Renal pelvis (tissue), 4 donors: ENCODE measurements around the gene RUNX1. TPM values are rescaled to one million over a fixed set of nuclear protein-coding genes. Genes with fewer than 3 reads are reported as not detected.

Experiments
- DNase-seq: peaks from one replicate; pipeline ENCODE4 v3.0.0-alpha.2; 2013
- polyA plus RNA-seq, 3 donors: library from polyadenylated mRNA; unstranded; fragments of 120-200 nt; gene quantifications; one replicate each; pipeline ENCODE4 v1.2.1, GENCODE V29; 2013; ENCODE audit not compliant: insufficient read length in 3 of 3

RUNX1 gene
- polyA plus RNA-seq, 3 donors: 2.2 to 3.1 (median 2.6) TPM

DNA sequence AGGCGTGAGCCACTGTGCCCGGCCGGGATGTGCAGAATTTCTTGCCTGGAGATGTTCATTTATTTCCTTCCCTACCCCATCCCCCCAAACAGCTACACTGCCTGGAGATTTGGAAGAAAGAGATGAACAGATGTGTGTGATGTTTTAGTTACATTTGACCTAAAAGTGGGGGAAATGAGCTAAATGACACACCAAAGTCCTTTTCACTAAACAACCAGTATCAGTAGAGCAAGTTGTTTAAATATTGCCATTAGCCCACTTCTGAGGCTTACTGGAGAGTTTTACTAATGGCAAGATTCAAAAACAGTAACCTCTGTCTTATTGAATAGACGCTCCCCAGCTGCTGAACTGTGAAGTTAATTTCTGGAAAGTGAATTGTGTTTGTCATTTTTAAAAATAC lies 100.1 kb downstream of the RUNX1 start:
- no peak for DNase-seq

DNA sequence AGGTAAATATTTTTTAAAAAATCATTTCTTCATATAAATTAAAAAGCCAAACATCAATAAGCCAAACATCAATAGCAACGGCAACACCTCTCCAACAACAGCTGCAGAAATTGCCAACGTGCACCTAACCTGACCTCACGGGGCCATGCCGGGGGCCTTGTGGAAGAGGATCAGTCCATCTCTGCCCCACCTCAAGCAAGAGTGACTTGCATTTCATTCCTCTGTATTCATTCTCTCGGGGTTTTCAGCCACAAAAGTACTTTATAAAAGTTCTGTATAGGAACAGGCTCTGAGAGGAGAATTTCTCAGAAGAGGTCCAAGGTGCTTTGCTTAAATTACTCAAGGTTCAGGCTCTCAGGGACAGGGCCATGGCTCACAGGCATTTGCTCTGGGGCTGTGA lies 100.9 kb downstream of the RUNX1 start:
- no peak for DNase-seq

DNA sequence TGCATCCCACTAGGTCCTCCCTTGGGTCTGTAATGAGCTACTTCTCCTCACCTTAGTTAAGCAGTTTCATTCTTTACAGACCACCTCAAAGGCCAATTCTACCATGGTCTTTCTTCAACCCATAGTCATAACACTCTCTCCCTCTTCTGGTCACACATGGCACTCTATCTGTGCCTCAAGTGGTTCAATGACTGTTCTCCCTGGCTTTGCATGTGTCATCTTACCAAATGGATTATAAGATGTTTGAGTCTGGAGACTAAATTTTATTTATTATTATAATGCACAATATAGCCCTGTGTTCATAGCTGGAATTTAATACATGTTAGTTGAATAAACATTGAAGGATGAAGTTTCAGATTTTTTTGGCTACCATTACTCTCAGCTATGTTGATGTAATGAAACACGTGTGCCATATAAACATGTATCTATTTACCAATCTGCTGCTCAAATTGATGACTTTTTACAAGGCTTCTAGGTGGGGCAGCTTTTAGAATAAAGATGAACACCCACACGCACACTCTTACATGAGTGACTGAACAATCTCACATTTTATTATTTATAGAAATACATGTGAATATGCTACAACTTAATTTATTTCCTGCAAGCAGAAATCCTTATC lies 102.1 kb downstream of the RUNX1 start:
- no peak for DNase-seq

DNA sequence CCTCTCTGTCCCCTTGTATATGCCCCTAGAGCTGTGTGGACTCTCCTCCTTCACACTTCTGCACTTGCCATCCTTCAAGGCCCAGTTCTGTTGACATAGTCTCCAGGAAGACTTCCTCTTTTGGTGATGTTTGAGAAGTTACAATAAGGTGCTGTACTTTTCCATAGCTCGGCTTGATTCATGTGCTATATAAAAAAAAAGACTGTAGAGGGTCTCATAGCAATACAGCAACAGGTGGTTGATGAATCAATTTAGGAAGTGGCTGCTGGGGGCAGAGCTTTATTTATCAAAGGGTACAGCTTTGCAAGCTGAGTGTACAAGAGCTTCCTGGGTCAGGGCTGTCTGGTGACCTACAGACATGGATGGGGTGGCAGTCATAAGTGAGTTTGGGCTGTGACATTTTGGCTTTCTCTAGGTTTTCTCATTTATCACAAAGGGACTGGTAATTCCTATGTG lies 102.7 kb downstream of the RUNX1 start:
- no peak for DNase-seq

DNA sequence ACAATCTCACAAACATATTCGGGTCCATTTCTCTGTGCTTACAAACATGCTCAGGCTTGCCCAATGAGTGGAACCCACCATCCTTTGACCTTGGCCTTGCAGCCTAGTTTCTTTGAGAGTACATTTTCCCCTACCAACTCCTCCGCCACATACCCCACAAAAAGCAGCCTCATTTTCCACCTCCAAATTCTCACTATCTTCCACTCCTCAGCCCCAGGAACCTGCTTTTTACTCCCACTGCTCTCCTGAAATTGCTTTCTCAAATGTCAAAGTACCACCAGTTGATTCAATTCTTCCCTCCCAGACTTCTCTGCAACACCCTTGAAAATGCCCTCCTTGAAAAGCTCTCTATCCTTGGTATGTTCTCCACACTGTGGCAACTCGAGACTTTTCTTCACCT lies 103.8 kb downstream of the RUNX1 start:
- DNase-seq: no peak

DNA sequence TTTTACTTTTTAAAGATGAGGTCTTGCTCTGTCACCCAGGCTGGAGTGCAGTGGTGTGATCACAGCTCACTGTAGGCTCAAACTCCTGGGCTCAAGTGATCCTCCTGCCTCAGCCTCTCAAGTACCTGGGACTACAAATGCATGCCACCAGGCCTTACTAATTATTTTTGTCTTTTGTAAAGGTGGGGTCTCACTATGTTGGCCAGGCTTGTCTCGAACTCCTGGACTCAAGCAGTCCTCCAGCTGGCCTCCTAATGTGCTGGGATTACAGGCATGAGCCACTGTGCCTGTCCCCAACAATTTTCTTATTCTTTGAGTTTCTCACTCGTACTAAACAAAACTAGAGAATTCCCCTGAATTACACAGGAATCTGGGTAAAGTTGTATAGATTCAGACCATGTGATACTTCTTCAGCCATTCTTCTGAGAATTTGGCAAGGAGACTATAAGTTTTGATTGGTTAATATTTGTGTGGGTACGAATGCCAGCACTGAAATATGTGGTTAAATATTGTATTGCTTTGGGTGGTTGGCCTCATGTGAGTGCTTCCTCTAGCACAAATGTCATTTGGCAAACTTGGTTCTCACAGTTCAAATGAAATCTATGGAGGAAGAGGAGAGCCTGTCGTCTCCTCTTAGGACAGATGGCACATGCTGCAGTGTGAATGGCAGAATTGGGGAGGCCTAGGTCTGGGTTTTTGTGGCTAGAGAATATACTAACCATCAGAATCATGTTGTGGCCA lies 104.9 kb downstream of the RUNX1 start:
- no peak for DNase-seq

DNA sequence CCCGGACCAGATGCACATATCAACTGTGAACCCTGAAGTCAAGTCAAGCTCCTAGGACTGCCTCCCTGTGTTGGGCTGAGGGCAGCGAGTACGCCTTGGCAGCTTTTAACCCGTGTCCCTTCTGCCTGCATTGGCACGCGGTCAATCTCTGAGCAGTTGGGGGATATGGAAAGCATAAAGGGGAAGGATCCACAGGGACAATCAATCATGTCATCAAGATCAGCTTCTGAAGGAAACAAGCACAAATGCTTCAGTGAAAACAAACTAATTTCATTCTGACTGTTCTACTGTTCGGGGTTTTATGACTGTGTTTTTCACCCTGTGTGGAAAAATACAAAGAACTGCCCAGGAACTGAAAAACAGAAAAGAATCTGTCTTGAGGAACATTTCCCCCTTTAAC lies 106.2 kb downstream of the RUNX1 start:
- DNase-seq: no peak

DNA sequence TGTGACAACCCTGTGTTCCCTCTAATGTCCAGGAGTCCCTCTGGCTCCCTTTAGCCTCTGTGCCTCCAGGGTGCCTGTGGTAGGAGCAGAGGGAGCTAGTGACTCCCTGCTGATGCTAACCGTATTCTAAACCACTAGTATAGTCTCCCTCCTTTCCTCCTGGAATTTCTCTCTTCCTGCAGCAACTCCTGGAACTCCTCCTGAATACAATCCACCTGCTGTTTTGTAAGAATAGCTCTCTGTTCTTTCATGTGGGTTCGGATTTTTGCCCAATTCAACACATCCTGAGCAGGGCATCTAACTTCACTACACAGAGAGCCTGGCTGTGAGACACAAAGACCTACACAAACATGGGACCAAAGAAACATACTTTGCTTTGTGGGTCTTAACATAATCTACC lies 107.9 kb downstream of the RUNX1 start:
- DNase-seq: no peak

DNA sequence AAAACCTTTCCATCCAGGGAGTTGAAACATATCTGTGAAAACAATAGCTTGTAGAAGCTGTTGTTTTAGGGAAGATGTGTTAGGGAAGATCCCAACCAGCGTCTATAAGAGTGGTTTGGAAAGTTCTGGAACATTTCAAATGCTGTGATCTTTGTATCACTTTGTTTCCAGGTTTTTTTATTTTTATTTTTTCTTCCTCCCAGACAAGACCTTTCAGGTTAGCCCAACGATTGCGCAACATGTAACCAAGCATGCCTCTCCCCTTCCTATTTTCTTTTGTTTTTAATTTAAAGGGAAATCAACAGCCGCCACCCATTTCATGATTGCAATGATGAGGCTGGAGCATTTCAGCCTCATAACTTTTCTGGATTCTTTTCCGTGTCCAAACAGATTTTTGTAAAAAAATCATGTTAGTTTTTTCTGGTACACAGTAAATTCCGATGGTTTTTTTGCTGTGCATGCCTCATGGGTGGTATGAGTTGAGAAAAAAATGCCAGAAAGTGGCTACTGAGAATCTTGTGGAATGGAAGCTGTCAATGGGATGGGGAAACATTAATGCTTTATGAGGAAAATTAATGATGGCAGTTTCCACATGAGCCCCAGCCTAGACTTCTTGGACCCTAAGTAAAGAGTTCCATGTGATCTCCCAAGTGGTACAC lies 109.3 kb downstream of the RUNX1 start:
- no peak for DNase-seq

DNA sequence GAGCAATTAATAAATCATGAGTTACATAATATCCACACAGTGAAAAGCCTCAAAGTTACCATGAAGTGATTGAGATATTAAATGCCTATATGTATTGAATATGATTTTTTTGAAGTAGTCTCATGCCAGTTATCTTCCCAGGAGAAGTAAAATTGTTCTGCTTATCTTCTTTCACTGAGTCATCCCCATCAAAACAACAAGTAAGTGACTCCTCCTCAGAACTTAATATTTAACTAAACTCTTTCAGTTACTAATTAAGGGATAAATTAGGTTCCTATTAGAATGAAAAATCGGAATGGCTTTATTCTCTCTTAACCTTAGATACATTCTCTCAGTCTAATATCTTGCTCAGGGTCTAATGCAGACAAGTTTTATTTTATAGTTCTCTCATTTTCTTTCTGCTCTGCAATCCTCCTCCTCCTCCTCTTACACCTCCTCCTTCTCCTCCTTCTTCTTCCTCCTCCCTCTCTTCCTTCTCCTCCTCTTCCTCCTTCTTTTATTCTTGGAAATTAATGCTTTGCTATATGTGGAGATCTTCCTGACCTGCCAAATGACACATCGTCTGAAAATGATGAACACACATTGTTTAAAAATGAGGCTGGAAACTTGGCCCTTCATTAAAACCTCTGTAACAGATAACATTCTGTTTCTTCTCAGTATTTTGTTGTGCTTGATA lies 110.9 kb downstream of the RUNX1 start:
- no peak for DNase-seq

DNA sequence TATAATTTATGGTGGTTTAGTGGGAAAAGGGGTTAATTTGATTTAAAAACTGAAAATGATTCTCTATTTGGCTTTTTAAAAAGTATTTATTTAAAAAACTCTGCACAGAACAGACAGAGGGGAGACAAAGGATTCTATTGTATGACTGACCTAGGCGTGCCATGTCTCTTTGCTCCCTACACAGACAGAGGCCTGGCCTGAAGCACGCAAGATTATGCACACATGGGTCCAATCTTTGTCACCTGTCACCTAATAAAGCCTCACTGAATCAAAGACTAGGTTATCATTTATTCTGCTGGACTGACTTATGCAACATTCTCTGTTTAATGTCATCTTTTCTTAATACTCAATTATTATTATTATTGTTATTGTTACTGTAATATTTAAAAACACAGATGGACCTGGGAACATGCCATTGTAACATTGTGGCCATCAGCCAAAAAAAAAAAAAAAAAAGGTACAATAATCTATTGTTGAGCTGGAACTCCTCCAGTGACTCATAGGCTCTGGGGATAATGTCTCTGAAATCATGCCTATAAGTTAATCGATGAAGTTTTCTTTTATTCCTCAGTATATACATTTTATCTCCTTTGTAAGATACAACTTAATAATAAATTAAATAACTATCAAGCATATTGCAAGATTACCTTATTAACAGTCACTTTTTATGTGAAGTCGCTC lies 112.1 kb downstream of the RUNX1 start:
- no peak for DNase-seq

DNA sequence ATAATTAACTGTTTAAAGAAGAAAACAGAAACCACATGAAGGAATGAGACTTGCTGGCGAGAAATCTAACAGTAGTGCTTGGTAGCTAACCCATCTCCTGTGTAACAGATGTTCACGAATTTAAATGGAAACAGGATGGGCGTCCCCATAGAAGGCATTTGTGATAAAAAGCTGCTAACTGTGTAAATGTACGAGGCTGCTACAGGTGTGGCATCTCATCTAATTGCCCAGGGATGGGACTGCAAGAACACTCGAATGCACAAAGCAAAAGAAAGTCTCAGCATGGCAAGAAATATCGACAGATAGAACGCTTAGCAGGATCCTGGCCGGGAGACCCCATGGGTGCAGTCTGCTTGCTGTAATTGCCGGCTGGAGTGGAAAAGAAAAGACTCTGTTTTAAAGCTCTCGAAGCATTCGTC lies 112.7 kb downstream of the RUNX1 start:
- DNase-seq: no peak

DNA sequence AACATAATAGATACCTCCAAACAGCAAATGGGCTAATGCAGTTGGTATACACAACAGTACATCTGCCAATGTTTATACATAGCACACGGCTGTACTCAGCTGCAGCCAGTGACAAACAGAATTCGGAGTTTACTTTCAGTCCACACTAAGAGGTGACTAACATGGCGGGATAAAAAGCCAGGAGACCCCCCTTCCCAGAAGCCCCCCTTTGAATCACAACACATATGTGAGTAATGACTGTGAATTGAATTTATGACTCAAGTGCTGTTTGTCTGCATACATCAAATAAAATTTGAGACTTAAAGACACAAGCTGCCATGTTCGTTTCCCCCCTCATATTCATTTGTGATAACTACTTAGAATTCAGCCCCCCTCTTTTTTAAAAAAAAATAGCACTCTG lies 113.2 kb downstream of the RUNX1 start:
- no peak for DNase-seq

DNA sequence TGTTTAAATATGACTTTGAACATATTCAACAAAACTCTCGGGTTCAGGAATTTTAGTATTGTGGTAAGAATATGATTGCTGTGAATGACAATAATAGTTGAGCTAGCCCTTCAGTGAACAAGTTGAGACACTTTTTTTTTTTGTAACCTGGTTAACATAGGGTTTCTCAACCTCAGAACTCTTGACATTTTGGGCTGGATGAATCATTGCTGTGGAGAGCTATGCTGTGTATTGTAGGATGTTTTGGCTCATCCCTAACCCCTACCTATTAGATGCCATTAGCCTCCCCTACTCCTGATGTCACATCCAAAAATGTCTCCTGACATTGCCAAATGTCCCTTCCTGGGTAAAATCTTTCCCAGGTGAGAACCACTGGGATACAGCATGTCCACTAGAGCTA lies 113.7 kb downstream of the RUNX1 start:
- DNase-seq: no peak

DNA sequence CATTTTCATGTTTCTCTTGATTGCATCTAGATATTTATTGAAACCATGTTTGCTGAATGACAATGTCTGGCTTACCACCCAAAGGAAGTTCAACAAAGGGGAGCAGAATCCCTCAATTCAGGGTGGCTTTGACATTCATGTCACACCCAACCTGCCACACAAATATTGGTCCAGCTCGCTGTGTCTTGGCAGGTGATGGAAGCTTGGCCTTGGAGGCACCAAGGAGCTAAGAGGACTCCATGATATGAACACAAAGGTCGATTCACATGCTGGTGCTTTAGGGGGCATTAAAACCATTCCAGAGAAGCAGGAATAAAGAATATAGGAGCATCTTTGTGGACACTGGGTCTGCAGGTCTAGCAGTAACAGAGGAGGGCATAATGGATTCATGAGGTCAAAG lies 114.8 kb downstream of the RUNX1 start:
- no peak for DNase-seq

DNA sequence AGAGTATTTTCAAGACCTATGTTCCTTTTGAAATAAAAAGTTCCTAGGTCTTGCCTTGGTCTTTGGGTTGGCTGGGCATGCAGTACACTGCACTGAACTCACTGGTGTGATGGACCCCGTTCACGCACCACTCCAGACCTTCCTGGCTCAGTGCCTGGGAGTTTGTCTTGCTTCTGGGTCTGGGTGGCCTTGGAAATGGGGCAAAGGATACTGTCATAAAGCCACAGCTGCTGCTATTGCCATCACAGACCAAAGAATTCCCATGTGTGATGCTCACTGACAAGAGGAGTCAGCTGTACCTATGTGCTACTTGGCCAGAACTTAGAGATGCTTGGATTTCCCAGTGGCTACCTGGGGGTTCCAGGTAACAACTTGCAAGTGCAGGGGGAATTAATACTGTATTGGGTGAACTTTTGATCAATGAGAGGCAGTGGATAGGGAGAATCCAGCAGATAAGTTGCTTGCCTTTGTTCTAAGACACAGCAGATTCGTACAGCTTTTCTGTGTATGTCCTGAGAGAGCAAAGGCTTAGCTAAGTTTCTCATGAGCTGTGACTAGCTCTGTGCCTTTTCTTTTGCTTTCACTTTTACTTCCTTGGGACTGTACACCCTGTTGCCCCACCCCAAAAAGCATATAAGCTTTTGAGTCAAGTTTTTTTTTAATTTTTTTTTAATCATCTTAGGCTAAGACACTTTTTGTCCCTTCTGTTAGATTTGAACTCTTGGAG lies 115.3 kb downstream of the RUNX1 start:
- no peak for DNase-seq

DNA sequence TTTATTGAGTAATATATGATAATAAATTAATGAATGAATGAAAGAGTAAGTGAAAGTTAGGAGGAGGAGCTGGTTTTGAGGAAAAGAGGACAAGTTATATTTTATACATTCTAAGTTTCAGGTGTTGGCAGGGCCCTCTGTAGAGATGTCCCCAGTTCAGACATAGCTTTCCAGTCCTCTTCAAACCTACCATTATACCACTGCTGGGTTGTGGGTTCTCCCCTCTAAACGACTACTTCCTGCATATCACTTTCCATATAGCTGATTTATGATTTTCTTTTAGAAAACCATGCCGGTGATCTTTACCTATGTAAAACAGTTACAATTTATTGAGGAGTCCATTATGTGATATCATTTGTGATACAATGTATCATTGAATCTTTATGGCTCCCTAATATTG lies 116.9 kb downstream of the RUNX1 start:
- no peak for DNase-seq

DNA sequence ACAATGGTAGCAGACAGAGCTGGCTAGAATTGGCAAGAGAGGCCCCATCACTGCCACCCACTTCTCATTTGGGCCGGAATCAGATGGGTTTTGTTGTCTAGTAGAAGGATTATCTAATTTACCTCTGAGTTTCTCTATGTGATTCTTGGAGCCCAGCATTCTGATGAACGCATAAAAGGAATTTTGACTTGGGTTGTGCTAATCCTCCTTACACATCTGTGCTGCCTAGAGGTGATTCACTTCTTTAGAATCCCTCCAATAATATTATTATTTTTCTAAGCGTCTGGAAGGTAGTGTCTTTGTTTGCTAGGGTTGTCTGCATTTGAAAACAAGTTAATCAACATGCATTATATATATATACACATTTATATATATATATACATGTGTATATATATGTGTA lies 118.1 kb downstream of the RUNX1 start:
- no peak for DNase-seq

DNA sequence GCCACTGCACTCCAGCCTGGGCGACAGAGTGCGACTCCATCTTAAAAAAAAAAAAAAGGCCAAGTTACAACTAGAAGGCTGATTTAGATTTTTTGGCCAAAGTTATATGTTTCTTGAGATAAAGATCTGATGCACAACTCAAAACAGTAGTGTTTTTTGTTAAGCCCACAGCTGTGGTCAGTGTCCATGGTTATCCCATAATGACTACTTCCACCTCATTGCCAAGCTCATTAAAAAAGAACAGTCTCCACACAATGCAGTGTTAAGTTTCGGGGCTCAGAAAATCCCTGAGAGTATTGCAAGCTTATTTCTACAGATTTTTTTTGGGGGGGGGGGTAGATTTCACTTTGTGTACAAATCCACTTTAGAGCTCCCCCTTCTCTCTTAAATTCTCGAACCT lies 120.5 kb downstream of the RUNX1 start:
- DNase-seq: no peak

DNA sequence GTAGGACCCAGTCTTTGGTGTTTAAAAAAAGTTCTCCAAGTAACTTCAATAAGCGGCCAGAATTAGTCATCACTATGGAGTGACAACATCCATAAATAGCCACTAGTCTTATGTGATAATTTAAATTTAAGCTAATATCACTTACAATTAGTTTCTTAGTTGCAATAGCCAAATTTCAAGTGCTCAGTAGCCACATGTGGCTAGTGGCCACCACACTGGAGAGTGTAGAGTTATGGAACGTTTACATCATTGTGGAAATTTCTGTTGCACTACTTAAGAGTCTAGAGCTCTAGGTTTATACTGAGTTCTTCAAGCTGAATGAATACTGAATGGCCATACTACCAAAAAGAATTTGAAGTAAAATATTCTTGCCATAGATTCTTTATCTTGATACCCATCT lies 121.1 kb downstream of the RUNX1 start:
- no peak for DNase-seq

DNA sequence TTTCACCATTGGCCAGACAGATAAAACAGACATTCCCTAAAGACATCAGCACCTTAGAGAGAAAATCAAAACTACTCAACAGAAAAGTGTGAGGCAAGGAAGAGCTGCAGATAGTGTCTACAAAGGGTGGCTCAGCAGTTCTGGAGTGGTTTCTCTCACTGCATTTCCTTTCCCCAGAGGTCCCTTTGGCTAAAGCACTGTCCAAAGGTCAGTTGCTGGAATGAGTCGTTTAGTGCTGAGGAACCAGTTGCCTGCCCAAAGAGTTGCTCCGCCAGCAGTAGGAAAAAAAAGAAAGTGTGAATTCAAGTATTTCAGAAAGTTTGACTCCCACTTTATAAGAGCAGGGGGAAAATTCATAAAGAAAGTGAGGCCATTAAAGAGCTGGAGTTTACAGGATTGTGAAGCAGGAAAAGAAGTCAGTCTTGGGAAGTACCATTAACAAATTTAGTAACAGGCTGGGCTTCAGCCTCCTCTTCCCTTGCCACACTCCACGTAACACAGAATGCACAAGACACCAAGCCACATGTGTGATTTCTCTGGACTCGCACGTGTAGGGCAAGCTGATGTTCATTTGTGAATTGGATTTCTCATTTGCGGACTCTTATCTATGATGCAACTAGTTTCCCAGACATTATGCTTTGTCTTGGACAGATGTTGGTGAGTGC lies 122.2 kb downstream of the RUNX1 start:
- DNase-seq: peak; percentile 11
